ENCODE results near the gene SETD2.

Gene SETD2

DNA sequence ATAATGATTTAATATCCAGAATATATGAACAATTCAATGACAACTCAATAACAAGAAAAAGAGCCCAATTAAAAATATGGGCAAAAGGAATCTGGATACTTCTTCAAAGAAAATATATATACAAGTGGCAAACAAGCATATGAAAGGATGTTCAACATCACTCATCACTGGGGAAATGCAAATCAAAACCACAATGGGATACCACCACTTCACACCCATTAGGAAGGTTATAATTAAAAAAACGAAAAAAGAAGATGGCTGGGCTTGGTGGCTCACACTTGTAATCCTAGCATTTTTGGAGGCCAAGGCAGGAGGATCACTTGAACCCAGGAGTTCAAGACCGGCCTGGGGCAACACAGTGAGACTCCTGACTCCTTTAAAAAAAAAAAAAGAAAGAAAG, 191.5 kb downstream of the SETD2 start:
- H3K4me3 ChIP-seq (ENCODE audit: insufficient read length, low read depth), result no peak overlapping the region
- DNase-seq (ENCODE audit: low read depth, low spot score), result no peak

GRCh38 chr3:46971742-46972141, 192.2 kb downstream of the SETD2 start:
- Histone ChIP-seq H3K9me3 (ENCODE audit: insufficient read depth, low read length) (no peaks in the 10 kb centered on the region), H3K9ac (ENCODE audit: insufficient read length, low read depth) (peak overlapping the region; percentile 14), H3K36me3 (ENCODE audit: insufficient read depth, insufficient read length, low read length) (peaks cover 56% of the 10 kb centered on the region), H3K4me1 (ENCODE audit: insufficient read depth, insufficient read length) (peaks cover 7% of the 10 kb centered on the region), H3K27me3 (ENCODE audit: insufficient read depth, insufficient read length) (no peaks in the 10 kb centered on the region), H3K4me3 (ENCODE audit: insufficient read length, low read depth) (no peak overlapping the region)
- DNase-seq (ENCODE audit: low read depth, low spot score), result no peak
- no peak for TF ChIP-seq ZNF274 (IDR thresholded peaks at IDR 0.05; ENCODE audit: low read depth, low read length)
- TF ChIP-seq YY1 (IDR thresholded peaks at IDR 0.05; ENCODE audit: insufficient read depth, insufficient read length), result no peak
- TF ChIP-seq SUZ12 (IDR thresholded peaks at IDR 0.05; ENCODE audit: extremely low read depth, insufficient read depth, insufficient read length), result no peak

More for the DNA sequence above, 191.5 kb downstream of the SETD2 start:
- Histone ChIP-seq H3K9me3 (ENCODE audit: insufficient read depth, low read length) (no peaks in the 10 kb centered on the region), H3K27me3 (ENCODE audit: insufficient read depth, insufficient read length) (no peaks in the 10 kb centered on the region), H3K9ac (ENCODE audit: insufficient read length, low read depth) (no peak overlapping the region), H3K4me1 (ENCODE audit: insufficient read depth, insufficient read length) (peaks cover 3% of the 10 kb centered on the region), H3K36me3 (ENCODE audit: insufficient read depth, insufficient read length, low read length) (peaks cover 51% of the 10 kb centered on the region)
- TF ChIP-seq YY1 (IDR thresholded peaks at IDR 0.05; ENCODE audit: insufficient read depth, insufficient read length) (no peak), ZNF274 (IDR thresholded peaks at IDR 0.05; ENCODE audit: low read depth, low read length) (no peak), SUZ12 (IDR thresholded peaks at IDR 0.05; ENCODE audit: extremely low read depth, insufficient read depth, insufficient read length) (no peak)

GRCh38 chr3:46971151-46971550, 192.8 kb downstream of the SETD2 start:
- peaks cover 10% of the 10 kb centered on the region for H3K4me1 ChIP-seq (ENCODE audit: insufficient read depth, insufficient read length)
- TF ChIP-seq YY1 (IDR thresholded peaks at IDR 0.05; ENCODE audit: insufficient read depth, insufficient read length), result no peak
- TF ChIP-seq SUZ12 (IDR thresholded peaks at IDR 0.05; ENCODE audit: extremely low read depth, insufficient read depth, insufficient read length), result no peak
- TF ChIP-seq ZNF274 (IDR thresholded peaks at IDR 0.05; ENCODE audit: low read depth, low read length), result no peak
- H3K9ac ChIP-seq (ENCODE audit: insufficient read length, low read depth), result no peak overlapping the region
- no peaks in the 10 kb centered on the region for H3K27me3 ChIP-seq (ENCODE audit: insufficient read depth, insufficient read length)
- peaks cover 61% of the 10 kb centered on the region for H3K36me3 ChIP-seq (ENCODE audit: insufficient read depth, insufficient read length, low read length)
- H3K9me3 ChIP-seq (ENCODE audit: insufficient read depth, low read length), result no peaks in the 10 kb centered on the region
- no peak overlapping the region for H3K4me3 ChIP-seq (ENCODE audit: insufficient read length, low read depth)
- no peak for DNase-seq (ENCODE audit: low read depth, low spot score)

GRCh38 chr3:46970391-46971091, 193.4 kb downstream of the SETD2 start:
- no peak overlapping the region for H3K4me3 ChIP-seq (ENCODE audit: insufficient read length, low read depth)
- TF ChIP-seq SUZ12 (IDR thresholded peaks at IDR 0.05; ENCODE audit: extremely low read depth, insufficient read depth, insufficient read length) (no peak), ZNF274 (IDR thresholded peaks at IDR 0.05; ENCODE audit: low read depth, low read length) (no peak), YY1 (IDR thresholded peaks at IDR 0.05; ENCODE audit: insufficient read depth, insufficient read length) (no peak)
- peaks cover 4% of the 10 kb centered on the region; the same call in 1 of the 2 replicates for H3K9me3 ChIP-seq (ENCODE audit: insufficient read depth, low read length)
- no peaks in the 10 kb centered on the region for H3K27me3 ChIP-seq (ENCODE audit: insufficient read depth, insufficient read length)
- peaks cover 67% of the 10 kb centered on the region for H3K36me3 ChIP-seq (ENCODE audit: insufficient read depth, insufficient read length, low read length)
- H3K4me1 ChIP-seq (ENCODE audit: insufficient read depth, insufficient read length), result peaks cover 10% of the 10 kb centered on the region
- no peak overlapping the region for H3K9ac ChIP-seq (ENCODE audit: insufficient read length, low read depth)
- DNase-seq (ENCODE audit: low read depth, low spot score), result no peak

DNA sequence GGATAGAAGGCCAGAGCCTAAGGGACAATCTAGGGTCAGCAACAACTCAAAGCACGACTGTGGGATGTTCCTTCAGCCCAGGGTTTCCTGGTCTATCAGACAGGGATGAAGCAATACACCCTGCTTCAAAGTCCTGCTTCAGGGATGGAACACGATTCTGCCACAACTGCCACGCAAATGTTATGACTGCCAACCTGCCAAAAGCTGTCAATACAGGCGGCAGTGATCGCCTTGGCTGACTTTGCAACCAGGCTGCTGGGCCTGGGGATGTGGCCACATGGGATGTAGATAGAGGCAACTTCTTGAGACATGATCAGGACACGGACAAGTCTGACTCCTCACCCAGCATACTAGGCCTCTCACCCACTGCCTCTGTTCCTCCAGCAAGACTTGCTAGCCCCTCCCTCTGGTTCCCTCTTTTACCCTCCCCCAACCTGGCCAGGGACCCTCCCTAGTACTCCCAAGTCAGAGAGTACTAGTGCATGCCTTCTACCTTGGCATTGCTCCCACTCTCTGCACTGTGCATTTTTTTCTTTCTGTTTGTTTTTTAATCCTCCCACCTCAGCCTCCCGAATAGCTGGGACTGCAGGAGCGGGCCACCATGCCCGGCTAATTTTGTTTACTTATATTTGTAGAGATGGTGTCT, 195.0 kb downstream of the SETD2 start:
- H3K9me3 ChIP-seq (ENCODE audit: insufficient read depth, low read length), result peaks cover 12% of the 10 kb centered on the region; the same call in 1 of the 2 replicates
- H3K4me1 ChIP-seq (ENCODE audit: insufficient read depth, insufficient read length), result peaks cover 10% of the 10 kb centered on the region
- H3K27me3 ChIP-seq (ENCODE audit: insufficient read depth, insufficient read length), result no peaks in the 10 kb centered on the region
- H3K4me3 ChIP-seq (ENCODE audit: insufficient read length, low read depth), result no peak overlapping the region
- H3K9ac ChIP-seq (ENCODE audit: insufficient read length, low read depth), result no peak overlapping the region
- TF ChIP-seq YY1 (IDR thresholded peaks at IDR 0.05; ENCODE audit: insufficient read depth, insufficient read length) (no peak), ZNF274 (IDR thresholded peaks at IDR 0.05; ENCODE audit: low read depth, low read length) (no peak), SUZ12 (IDR thresholded peaks at IDR 0.05; ENCODE audit: extremely low read depth, insufficient read depth, insufficient read length) (no peak)
- peaks cover 62% of the 10 kb centered on the region for H3K36me3 ChIP-seq (ENCODE audit: insufficient read depth, insufficient read length, low read length)
- no peak for DNase-seq (ENCODE audit: low read depth, low spot score)

GRCh38 chr3:46966811-46967210, 197.1 kb downstream of the SETD2 start:
- TF ChIP-seq SUZ12 (IDR thresholded peaks at IDR 0.05; ENCODE audit: extremely low read depth, insufficient read depth, insufficient read length) (no peak), ZNF274 (IDR thresholded peaks at IDR 0.05; ENCODE audit: low read depth, low read length) (no peak), YY1 (IDR thresholded peaks at IDR 0.05; ENCODE audit: insufficient read depth, insufficient read length) (no peak)
- Histone ChIP-seq H3K27me3 (ENCODE audit: insufficient read depth, insufficient read length) (no peaks in the 10 kb centered on the region), H3K4me3 (ENCODE audit: insufficient read length, low read depth) (no peak overlapping the region), H3K9me3 (ENCODE audit: insufficient read depth, low read length) (peaks cover 22% of the 10 kb centered on the region), H3K36me3 (ENCODE audit: insufficient read depth, insufficient read length, low read length) (peaks cover 63% of the 10 kb centered on the region), H3K4me1 (ENCODE audit: insufficient read depth, insufficient read length) (peaks cover 10% of the 10 kb centered on the region), H3K9ac (ENCODE audit: insufficient read length, low read depth) (no peak overlapping the region)
- DNase-seq (ENCODE audit: low read depth, low spot score), result no peak

Data from NT2/D1 (cell line).